Measurements from ENCODE around the gene ATG4B. TPM values are rescaled to one million over a fixed set of nuclear protein-coding genes. Genes with fewer than 3 reads are reported as not detected.
"Not testable (repeated sequence)": the region's sequence is repeated elsewhere in the genome, so short reads cannot be mapped to it uniquely, and the experiment has no call there.

ATG4B gene
- total and polyA plus RNA-seq, 7 experiments from 2014 or later = 49.7 to 131 (median 91.5) TPM

GRCh38 chr2:241657786-241658254 is 20.3 kb downstream of the ATG4B start:
- no peak overlapping the region for H3K27ac ChIP-seq (ENCODE audit: low read depth, low read length)
- no peaks in the 10 kb centered on the region for H3K4me1 ChIP-seq (ENCODE audit: control insufficient read depth in 2 of 2, insufficient read depth in 2 of 2, low read length in 2 of 2)
- H3K27me3 ChIP-seq (ENCODE audit: control insufficient read depth in 2 of 2, insufficient read depth in 2 of 2, low read length in 2 of 2) = no peaks in the 10 kb centered on the region
- intact Hi-C loops (cut with micrococcal nuclease) = no loop called here
- DNase-seq (no peak), ATAC-seq (no peak)
- peak overlapping the region in 2 of 9 donors; percentile 14 to 41 for H3K27ac Mint-ChIP-seq
- H3K4me1 Mint-ChIP-seq = peaks cover 0 to 2% (median 0%) of the 10 kb centered on the region in 7 donors
- H3K9me3 Mint-ChIP-seq = no peaks in the 10 kb centered on the region
- POLR2A ChIA-PET = no interaction called here
- H3K4me3 Mint-ChIP-seq = no peak overlapping the region
- H3K36me3 ChIP-seq (ENCODE audit: control insufficient read depth in 2 of 3, insufficient read depth in 3 of 3, low read length in 3 of 3) = peaks cover 0 to 79% (median 8%) of the 10 kb centered on the region in 3 experiments
- peaks cover 9 to 57% (median 18%) of the 10 kb centered on the region in 5 donors for H3K36me3 Mint-ChIP-seq
- CTCF ChIA-PET = interaction anchor here (0.9 kb wide), 1 partner anchor 82 kb away, joined by 3 read pairs; no protein-coding TSS in a partner anchor
- H3K4me3 ChIP-seq (ENCODE audit: low read length) = no peak overlapping the region
- no peaks in the 10 kb centered on the region for H3K27me3 Mint-ChIP-seq
- no peaks in the 10 kb centered on the region for H3K9me3 ChIP-seq (ENCODE audit: control insufficient read depth in 2 of 3, low read length in 3 of 3)

GRCh38 chr2:241658296-241658695 is 20.8 kb downstream of the ATG4B start:
- no peaks in the 10 kb centered on the region for H3K27me3 Mint-ChIP-seq
- H3K4me1 Mint-ChIP-seq = peaks cover 0 to 2% (median 0%) of the 10 kb centered on the region in 7 donors
- no peaks in the 10 kb centered on the region for H3K27me3 ChIP-seq (ENCODE audit: control insufficient read depth in 2 of 2, insufficient read depth in 2 of 2, low read length in 2 of 2)
- peaks cover 0 to 2% (median 0%) of the 10 kb centered on the region in 11 donors for H3K9me3 Mint-ChIP-seq
- peak overlapping the region in 1 of 9 donors; percentile 26 for H3K27ac Mint-ChIP-seq
- no peak overlapping the region for H3K4me3 ChIP-seq (ENCODE audit: low read length)
- DNase-seq (no peak), ATAC-seq (no peak)
- CTCF ChIA-PET = interaction anchor here (0.7 to 1.2 kb wide), 4 partner anchors 16 to 82 kb away, joined by 3 to 4 read pairs (median 4); no protein-coding TSS in a partner anchor
- H3K27ac ChIP-seq (ENCODE audit: low read depth, low read length) = no peak overlapping the region
- H3K4me1 ChIP-seq (ENCODE audit: control insufficient read depth in 2 of 2, insufficient read depth in 2 of 2, low read length in 2 of 2) = no peaks in the 10 kb centered on the region
- H3K36me3 ChIP-seq (ENCODE audit: control insufficient read depth in 2 of 3, insufficient read depth in 3 of 3, low read length in 3 of 3) = peaks cover 0 to 74% (median 7%) of the 10 kb centered on the region in 3 experiments
- no peaks in the 10 kb centered on the region for H3K9me3 ChIP-seq (ENCODE audit: control insufficient read depth in 2 of 3, low read length in 3 of 3)
- H3K4me3 Mint-ChIP-seq = no peak overlapping the region
- H3K36me3 Mint-ChIP-seq = peaks cover 9 to 53% (median 18%) of the 10 kb centered on the region in 5 donors
- intact Hi-C loops (cut with micrococcal nuclease) = no loop called here
- POLR2A ChIA-PET = no interaction called here

- H3K27me3 ChIP-seq (ENCODE audit: control insufficient read depth in 2 of 2, insufficient read depth in 2 of 2, low read length in 2 of 2) = no peaks in the 10 kb centered on the region
- H3K36me3 ChIP-seq (ENCODE audit: control insufficient read depth in 2 of 3, insufficient read depth in 3 of 3, low read length in 3 of 3) = peaks cover 0 to 70% (median 5%) of the 10 kb centered on the region in 3 experiments
- Mint-ChIP-seq H3K4me1 (peaks cover 0 to 2% (median 0%) of the 10 kb centered on the region in 7 donors), H3K36me3 (peaks cover 9 to 52% (median 18%) of the 10 kb centered on the region in 5 donors), H3K4me3 (no peak overlapping the region), H3K9me3 (peaks cover 0 to 2% (median 0%) of the 10 kb centered on the region in 11 donors), H3K27ac (peak overlapping the region in 1 of 9 donors; percentile 83), H3K27me3 (no peaks in the 10 kb centered on the region)
- ChIA-PET POLR2A (interaction anchor here (0.6 kb wide), 2 partner anchors 26 to 39 kb away, joined by 3 read pairs; no protein-coding TSS in a partner anchor), CTCF (interaction anchor here (0.6 to 1.2 kb wide), 5 partner anchors 17 to 818 kb away, joined by 3 to 4 read pairs (median 4); no protein-coding TSS in a partner anchor)
- no peaks in the 10 kb centered on the region for H3K4me1 ChIP-seq (ENCODE audit: control insufficient read depth in 2 of 2, insufficient read depth in 2 of 2, low read length in 2 of 2)
- no peak overlapping the region for H3K27ac ChIP-seq (ENCODE audit: low read depth, low read length)
- intact Hi-C loops (cut with micrococcal nuclease) = loop anchor here in 1 of 2 donors (1.0 kb wide), 1 partner anchor 808 kb away; no protein-coding TSS in a partner anchor
- ATAC-seq (peak; percentile 41), DNase-seq (peak in 6 of 9 donors; percentile 15 to 53 (median 41))
- no peaks in the 10 kb centered on the region for H3K9me3 ChIP-seq (ENCODE audit: control insufficient read depth in 2 of 3, low read length in 3 of 3)
- no peak overlapping the region for H3K4me3 ChIP-seq (ENCODE audit: low read length)
These were observed 21.8 kb downstream of the ATG4B start for GRCh38 chr2:241659150-241659739.

GRCh38 chr2:241660593-241661213 is 23.2 kb downstream of the ATG4B start:
- no peak overlapping the region for H3K27ac ChIP-seq (ENCODE audit: low read depth, low read length)
- H3K4me3 ChIP-seq (ENCODE audit: low read length) = no peak overlapping the region
- H3K4me1 Mint-ChIP-seq = peaks cover 0 to 6% (median 3%) of the 10 kb centered on the region in 7 donors
- H3K4me3 Mint-ChIP-seq = no peak overlapping the region
- H3K9me3 Mint-ChIP-seq = peaks cover 0 to 2% (median 0%) of the 10 kb centered on the region in 11 donors
- H3K27ac Mint-ChIP-seq = no peak overlapping the region
- peaks cover 0 to 56% (median 0%) of the 10 kb centered on the region in 3 experiments for H3K36me3 ChIP-seq (ENCODE audit: control insufficient read depth in 2 of 3, insufficient read depth in 3 of 3, low read length in 3 of 3)
- DNase-seq (no peak), ATAC-seq (no peak)
- H3K27me3 ChIP-seq (ENCODE audit: control insufficient read depth in 2 of 2, insufficient read depth in 2 of 2, low read length in 2 of 2) = no peaks in the 10 kb centered on the region
- peaks cover 9 to 42% (median 17%) of the 10 kb centered on the region in 5 donors for H3K36me3 Mint-ChIP-seq
- H3K4me1 ChIP-seq (ENCODE audit: control insufficient read depth in 2 of 2, insufficient read depth in 2 of 2, low read length in 2 of 2) = no peaks in the 10 kb centered on the region
- intact Hi-C loops (cut with micrococcal nuclease) = no loop called here
- no peaks in the 10 kb centered on the region for H3K9me3 ChIP-seq (ENCODE audit: control insufficient read depth in 2 of 3, low read length in 3 of 3)
- CTCF ChIA-PET = no interaction called here
- POLR2A ChIA-PET = no interaction called here
- no peaks in the 10 kb centered on the region for H3K27me3 Mint-ChIP-seq

- H3K4me3 Mint-ChIP-seq; H3K27me3 ChIP-seq (ENCODE audit: control insufficient read depth in 2 of 2, insufficient read depth in 2 of 2, low read length in 2 of 2); ATAC-seq; DNase-seq; intact Hi-C loops (cut with micrococcal nuclease); H3K27ac Mint-ChIP-seq; H3K27ac ChIP-seq (ENCODE audit: low read depth, low read length); H3K4me3 ChIP-seq (ENCODE audit: low read length); H3K27me3 Mint-ChIP-seq; H3K9me3 ChIP-seq (ENCODE audit: control insufficient read depth in 2 of 3, low read length in 3 of 3); H3K4me1 ChIP-seq (ENCODE audit: control insufficient read depth in 2 of 2, insufficient read depth in 2 of 2, low read length in 2 of 2); H3K9me3 Mint-ChIP-seq; H3K4me1 Mint-ChIP-seq: not testable (repeated sequence)
- ChIA-PET CTCF (interaction anchor here (0.6 kb wide), 1 partner anchor 216 kb away, joined by 4 read pairs; no protein-coding TSS in a partner anchor), POLR2A (interaction anchor here (0.6 kb wide), 1 partner anchor 27 kb away, joined by 3 read pairs; no protein-coding TSS in a partner anchor)
- peaks cover 5 to 45% (median 14%) of the 10 kb centered on the region in 5 donors for H3K36me3 Mint-ChIP-seq
- peaks cover 0 to 52% (median under 1%) of the 10 kb centered on the region in 3 experiments for H3K36me3 ChIP-seq (ENCODE audit: control insufficient read depth in 2 of 3, insufficient read depth in 3 of 3, low read length in 3 of 3)
These were observed 25.2 kb downstream of the ATG4B start for GRCh38 chr2:241662731-241663130.

- H3K27ac Mint-ChIP-seq = peak overlapping the region in 1 of 9 donors; percentile 4
- ChIA-PET POLR2A (no interaction called here), CTCF (no interaction called here)
- Histone ChIP-seq H3K9me3 (ENCODE audit: control insufficient read depth in 2 of 3, low read length in 3 of 3) (no peaks in the 10 kb centered on the region), H3K36me3 (ENCODE audit: control insufficient read depth in 2 of 3, insufficient read depth in 3 of 3, low read length in 3 of 3) (peaks cover 0 to 54% (median 5%) of the 10 kb centered on the region in 3 experiments), H3K4me1 (ENCODE audit: control insufficient read depth in 2 of 2, insufficient read depth in 2 of 2, low read length in 2 of 2) (no peaks in the 10 kb centered on the region), H3K27ac (ENCODE audit: low read depth, low read length) (no peak overlapping the region), H3K27me3 (ENCODE audit: control insufficient read depth in 2 of 2, insufficient read depth in 2 of 2, low read length in 2 of 2) (no peaks in the 10 kb centered on the region), H3K4me3 (ENCODE audit: low read length) (no peak overlapping the region)
- no peak overlapping the region for H3K4me3 Mint-ChIP-seq
- H3K4me1 Mint-ChIP-seq = peaks cover 0 to 6% (median 3%) of the 10 kb centered on the region in 7 donors
- H3K9me3 Mint-ChIP-seq = peaks cover 0 to 2% (median 0%) of the 10 kb centered on the region in 11 donors
- intact Hi-C loops (cut with micrococcal nuclease) = no loop called here
- DNase-seq (no peak), ATAC-seq (no peak)
- H3K36me3 Mint-ChIP-seq = peaks cover 0 to 53% (median 7%) of the 10 kb centered on the region in 5 donors
- H3K27me3 Mint-ChIP-seq = no peaks in the 10 kb centered on the region
These were observed 28.4 kb downstream of the ATG4B start for GRCh38 chr2:241665731-241666440.

Data from naive thymus-derived CD4-positive, alpha-beta T cell (primary cell).